ENCODE measurements around the gene EXD1. TPM values are rescaled to one million over a fixed set of nuclear protein-coding genes. Genes with fewer than 3 reads are reported as not detected.

The EXD1 gene
- total RNA-seq, 1 experiment from 2014 or later: not detected

GRCh38 chr15:41207687-41208448 is 22.7 kb downstream of the EXD1 start:
- no peaks in the 10 kb centered on the region for H3K9me3 ChIP-seq (ENCODE audit: control insufficient read depth in 1 of 2, insufficient read depth in 1 of 2, low read depth in 1 of 2, low read length in 2 of 2)
- BruUV-seq (replicated peaks): no TSS peak
- H3K4me1 ChIP-seq (ENCODE audit: control insufficient read depth in 1 of 2, insufficient read depth in 2 of 2, low read length in 2 of 2): no peaks in the 10 kb centered on the region
- no peaks in the 10 kb centered on the region for H3K79me2 ChIP-seq (ENCODE audit: insufficient read depth, low read length)
- intact Hi-C loops (cut with micrococcal nuclease): no loop called here
- no peak overlapping the region for H3K9ac ChIP-seq (ENCODE audit: low read length)
- ATAC-seq (no peak), DNase-seq (ENCODE audit: low read depth, low spot score) (no peak)
- CTCF ChIA-PET: no interaction called here
- TF ChIP-seq EZH2phosphoT487 (IDR thresholded peaks at IDR 0.05; ENCODE audit: borderline replicate concordance): no peak
- no peak for TF ChIP-seq RAD21 (IDR thresholded peaks at IDR 0.05; ENCODE audit: low read depth)
- TF ChIP-seq CEBPB (IDR thresholded peaks at IDR 0.05; ENCODE audit: low read depth): no peak
- no peak for TF ChIP-seq TCF7L2 (IDR thresholded peaks at IDR 0.05; ENCODE audit: borderline replicate concordance, extremely low read depth, insufficient read depth, insufficient read length)
- no peak for TF ChIP-seq SRF (IDR thresholded peaks at IDR 0.05; ENCODE audit: low read depth)
- TF ChIP-seq, protein P1, sequence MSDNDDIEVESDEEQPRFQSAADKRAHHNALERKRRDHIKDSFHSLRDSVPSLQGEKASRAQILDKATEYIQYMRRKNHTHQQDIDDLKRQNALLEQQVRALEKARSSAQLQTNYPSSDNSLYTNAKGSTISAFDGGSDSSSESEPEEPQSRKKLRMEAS (IDR thresholded peaks at IDR 0.05): no peak
- no peak for TF ChIP-seq EZH2 (IDR thresholded peaks at IDR 0.05)
- TF ChIP-seq POLR2A (IDR thresholded peaks at IDR 0.05; ENCODE audit: borderline replicate concordance, extremely low read depth, insufficient read depth, insufficient read length): no peak
- TF ChIP-seq YY1 (IDR thresholded peaks at IDR 0.05; ENCODE audit: extremely low read depth, insufficient replicate concordance, low read depth, low read length): no peak
- no peak for TF ChIP-seq FOSL1 (IDR thresholded peaks at IDR 0.05; ENCODE audit: low read depth)
- TF ChIP-seq ZFX (IDR thresholded peaks at IDR 0.05): no peak
- no peak for TF ChIP-seq EGR1 (IDR thresholded peaks at IDR 0.05; ENCODE audit: low read depth)
- TF ChIP-seq SP1 (IDR thresholded peaks at IDR 0.05; ENCODE audit: low read depth): no peak
- no peak for TF ChIP-seq ELF1 (IDR thresholded peaks at IDR 0.05; ENCODE audit: borderline replicate concordance, low read depth)
- no peak for TF ChIP-seq SIN3A (IDR thresholded peaks at IDR 0.05; ENCODE audit: low read depth)
- RAD21 ChIA-PET (ENCODE audit: low non-redundant PET in 1 of 2, low total read pairs in 2 of 2, uncharacterized antibody in 2 of 2, unreplicated experiment in 2 of 2): no interaction called here
- no peaks in the 10 kb centered on the region for H3K9me2 ChIP-seq (ENCODE audit: insufficient read depth)
- no peaks in the 10 kb centered on the region for H3K27me3 ChIP-seq (ENCODE audit: insufficient read depth, low read length)
- H3K4me3 ChIP-seq (replicated peaks in 1 of 2; ENCODE audit: low read depth in 1 of 2, low read length in 2 of 2): no peak overlapping the region
- H2AFZ ChIP-seq (ENCODE audit: low read depth, low read length, poor library complexity, severe bottlenecking): no peak overlapping the region
- POLR2A ChIA-PET: no interaction called here
- H4K20me1 ChIP-seq (ENCODE audit: insufficient read depth): no peaks in the 10 kb centered on the region
- H3K27ac ChIP-seq (ENCODE audit: low read depth, low read length): no peak overlapping the region
- no peaks in the 10 kb centered on the region for H3K36me3 ChIP-seq (ENCODE audit: control insufficient read depth in 1 of 2, insufficient read depth in 2 of 2, low read length in 2 of 2)
- H3K4me2 ChIP-seq (ENCODE audit: low read length): no peak overlapping the region
